SK-N-SH (cell line): ENCODE measurements around the gene MSTN. TPM values are rescaled to one million over a fixed set of nuclear protein-coding genes. Genes with fewer than 3 reads are reported as not detected.

ENCODE experiments used
- CTCF ChIA-PET: fragments of 300-600, 350-600 bp; formaldehyde crosslinking; extraction: SDS; loops from one replicate; lab custom pipeline; 2021; lab: Yijun Ruan, JAX
- POLR2A ChIA-PET: fragments of 350-600 bp; sonication (Branson Sonifier 250); formaldehyde crosslinking; extraction: SDS; loops from one replicate; lab custom pipeline; 2020; ENCODE audit warnings: antibody characterized with exemption, inconsistent platforms; lab: Yijun Ruan, JAX
- DNase-seq: peaks from one replicate; pipeline ENCODE4 v3.0.0; 2012
- H2AFZ ChIP-seq: fragments of 200-600 bp; sonication (generic); 2 replicates; pipeline ENCODE4 v1.8.1; 2016; ENCODE audit warnings: antibody characterized with exemption, mild to moderate bottlenecking, low read depth
- H3F3A ChIP-seq: fragments of 200-600 bp; sonication (generic); replicated peaks from 2 replicates; pipeline ENCODE3; 2016; ENCODE audit warnings: antibody characterized with exemption, mild to moderate bottlenecking; ENCODE audit not compliant: insufficient read depth
- H3K27ac ChIP-seq, 2 experiments: fragments of 200-500 bp in 1 of 2; fragments of 200-600 bp in 1 of 2; sonication (Bioruptor generic) in 1 of 2; sonication (generic), shearing (Covaris generic) in 1 of 2; 2 replicates each; pipeline versions ENCODE4 v1.5.1 to v1.6.1; 2014 to 2016; ENCODE audit warnings: low read depth in 2 of 2, inconsistent platforms in 1 of 2, low read length in 1 of 2, mild to moderate bottlenecking in 1 of 2, mixed read lengths in 1 of 2
- H3K27me3 ChIP-seq: fragments of 200-600 bp; sonication (generic), shearing (Covaris generic); 2 replicates; pipeline ENCODE4 v1.6.1; 2016; ENCODE audit warnings: mixed run types; ENCODE audit not compliant: insufficient read depth
- H3K36me3 ChIP-seq, 2 experiments: fragments of 200-500 bp in 1 of 2; fragments of 200-600 bp in 1 of 2; sonication (Bioruptor generic) in 1 of 2; sonication (generic) in 1 of 2; replicated peaks in 1 of 2; 2 replicates each; pipeline versions ENCODE3 to v1.5.1; 2014 to 2016; ENCODE audit warnings: low read length in 1 of 2, mild to moderate bottlenecking in 1 of 2; ENCODE audit not compliant: insufficient read depth in 2 of 2, control insufficient read depth in 1 of 2
- H3K4me1 ChIP-seq, 2 experiments: fragments of 200-500 bp in 1 of 2; fragments of 200-600 bp in 1 of 2; sonication (Bioruptor generic) in 1 of 2; sonication (generic), shearing (Covaris generic) in 1 of 2; 2 replicates each; pipeline versions ENCODE4 v1.5.1 to v1.6.1; 2014 to 2016; ENCODE audit warnings: low read depth in 1 of 2, low read length in 1 of 2, mixed run types in 1 of 2; ENCODE audit not compliant: insufficient read depth in 2 of 2, control insufficient read depth in 1 of 2
- H3K4me2 ChIP-seq: fragments of 200-600 bp; sonication (generic), shearing (Covaris generic); 2 replicates; pipeline ENCODE4 v1.6.1; 2017; ENCODE audit warnings: mixed run types
- H3K4me3 ChIP-seq, 2 experiments: fragments of 200-500 bp in 1 of 2; fragments of 200-600 bp in 1 of 2; sonication (Bioruptor generic) in 1 of 2; sonication (generic), shearing (Covaris generic) in 1 of 2; 2 replicates each; pipeline versions ENCODE4 v1.5.1 to v1.8.1; 2014 to 2016; ENCODE audit warnings: low read depth in 2 of 2, inconsistent platforms in 1 of 2, low read length in 1 of 2, mild to moderate bottlenecking in 1 of 2, mixed read lengths in 1 of 2, moderate library complexity in 1 of 2
- H3K79me2 ChIP-seq: fragments of 200-600 bp; sonication (generic); 2 replicates; pipeline ENCODE4 v1.8.1; 2017; ENCODE audit warnings: mild to moderate bottlenecking; ENCODE audit not compliant: insufficient read depth
- H3K9ac ChIP-seq: fragments of 200-600 bp; sonication (generic); 2 replicates; pipeline ENCODE4 v1.6.1; 2017; ENCODE audit warnings: mixed run types
- H3K9me2 ChIP-seq: fragments of 200-600 bp; sonication (generic); 2 replicates; pipeline ENCODE4 v1.6.1; 2017; ENCODE audit warnings: mixed run types
- H3K9me3 ChIP-seq: fragments of 200-600 bp; sonication (generic); 2 replicates; pipeline ENCODE4 v1.6.1; 2017; ENCODE audit warnings: mixed run types, mild to moderate bottlenecking, moderate library complexity
- H4K20me1 ChIP-seq: fragments of 200-600 bp; sonication (generic); 2 replicates; pipeline ENCODE4 v1.6.1; 2017; ENCODE audit warnings: mild to moderate bottlenecking, mixed run types; ENCODE audit not compliant: insufficient read depth
- EP300 ChIP-seq, 2 experiments: IDR thresholded peaks; 2 replicates each; pipeline versions ENCODE4 v1.4.0 to v1.6.1; 2012; ENCODE audit warnings: borderline replicate concordance in 1 of 2, low read depth in 1 of 2, low read length in 1 of 2
- EZH2phosphoT487 ChIP-seq: fragments of 200-600 bp; sonication (generic); IDR thresholded peaks from 2 replicates; pipeline ENCODE4 v1.6.1; 2017; ENCODE audit warnings: low read depth, mixed run types, mild to moderate bottlenecking, antibody characterized with exemption, moderate library complexity, borderline replicate concordance
- JUND ChIP-seq: IDR thresholded peaks from 2 replicates; pipeline ENCODE4 v1.4.0; 2012
- MEF2A ChIP-seq: IDR thresholded peaks from 2 replicates; pipeline ENCODE4 v1.4.0; 2012; ENCODE audit warnings: low read depth, borderline replicate concordance
- POLR2AphosphoS5 ChIP-seq: IDR thresholded peaks from 2 replicates; pipeline ENCODE4 v1.6.1; 2012; ENCODE audit warnings: low read depth, low read length
- RXRA ChIP-seq: IDR thresholded peaks from 2 replicates; pipeline ENCODE4 v1.4.0; 2012; ENCODE audit warnings: low read depth, mild to moderate bottlenecking, borderline replicate concordance
- SMC3 ChIP-seq: IDR thresholded peaks from 2 replicates; pipeline ENCODE4 v1.6.1; 2012; ENCODE audit warnings: low read depth, low read length, improper control_type of control experiment
- TEAD4 ChIP-seq: IDR thresholded peaks from 2 replicates; pipeline ENCODE4 v1.4.0; 2012; ENCODE audit warnings: mild to moderate bottlenecking, borderline replicate concordance; ENCODE audit not compliant: insufficient read depth
- YY1 ChIP-seq: IDR thresholded peaks from 2 replicates; pipeline ENCODE4 v1.4.0; 2012; ENCODE audit warnings: low read depth, mild to moderate bottlenecking
- WGBS: methylation state at CpG from one replicate; pipeline ENCODE4 v1.1.6; 2017; ENCODE audit warnings: low lambda C conversion rate; 5-methylcytosine and 5-hydroxymethylcytosine counted together
- polyA plus RNA-seq, 3 experiments: library from polyadenylated mRNA; depleted of rRNA; stranded (reverse); fragments of >200 nt; gene quantifications; 2 replicates each; pipeline ENCODE4 v1.2.3, GENCODE V29; 2012
- TF ChIP-seq, protein P1 (sequence below): IDR thresholded peaks from 2 replicates; pipeline ENCODE4 v1.4.0; 2012; ENCODE audit warnings: low read depth
- TF ChIP-seq, protein P2 (sequence below): IDR thresholded peaks from 2 replicates; pipeline ENCODE4 v1.6.1; 2012; ENCODE audit warnings: mild to moderate bottlenecking, low read depth, low read length, moderate library complexity

Gene MSTN
- polyA plus RNA-seq, 1 of the 3 experiments (the other 2 are of a cell fraction), result 0.05 TPM

DNA sequence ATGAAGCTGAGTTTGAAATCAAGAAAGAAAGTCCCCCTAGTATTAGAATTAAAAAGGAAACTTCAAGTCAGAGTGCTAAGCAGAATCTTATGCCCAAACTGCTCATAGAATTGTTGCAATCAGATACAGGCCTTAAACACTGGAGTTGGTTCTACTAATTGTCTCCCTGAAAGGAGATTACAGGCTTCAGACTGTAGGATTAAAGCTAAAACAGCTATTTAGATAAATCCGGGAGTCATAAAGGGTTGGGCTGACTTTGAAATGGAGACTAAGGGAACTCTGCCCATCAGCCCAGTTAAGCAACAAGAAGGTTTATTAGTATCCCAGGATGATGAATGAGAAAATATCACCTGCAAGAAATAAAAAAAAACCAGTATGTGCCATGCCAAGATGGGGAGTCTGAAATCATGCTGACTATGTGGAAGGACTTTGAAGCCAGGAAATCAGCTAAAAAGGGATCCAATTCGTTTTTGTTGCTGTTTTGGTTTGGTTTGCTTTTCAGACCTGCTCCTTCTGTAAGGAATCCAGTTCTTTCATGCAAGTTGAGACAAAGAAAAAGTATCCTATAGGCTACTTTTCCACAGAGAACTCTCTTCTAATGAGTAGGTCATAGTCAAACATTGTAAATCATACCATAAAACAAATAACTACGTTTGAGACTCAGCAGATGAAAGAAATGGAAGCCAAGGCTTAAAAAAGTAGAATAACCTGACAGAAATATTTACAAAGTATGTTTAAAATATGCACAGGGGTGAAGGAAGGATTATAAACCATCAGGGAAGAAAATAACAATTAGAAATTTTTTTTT lies 37.6 kb upstream of the MSTN start (continued):
- no peak for TF ChIP-seq YY1

GRCh38 chr2:190098851-190099250 lies 36.3 kb upstream of the MSTN start:
- CTCF ChIA-PET, result interaction anchor here (2.5 kb wide), 1 partner anchor 10 kb away, joined by 15 read pairs; no protein-coding TSS in a partner anchor
- Histone ChIP-seq H3K27me3 (no peaks in the 10 kb centered on the region), H3K27ac (no peak overlapping the region), H3F3A (no peaks in the 10 kb centered on the region), H3K4me1 (no peaks in the 10 kb centered on the region), H3K9ac (no peak overlapping the region)
- POLR2A ChIA-PET, result no interaction called here
- TF ChIP-seq EP300 (IDR thresholded peaks at IDR 0.05; ENCODE audit: borderline replicate concordance in 1 of 2, low read depth in 1 of 2, low read length in 1 of 2) (no peak), RXRA (no peak), JUND (no peak), TEAD4 (no peak)
- TF ChIP-seq, protein P1, sequence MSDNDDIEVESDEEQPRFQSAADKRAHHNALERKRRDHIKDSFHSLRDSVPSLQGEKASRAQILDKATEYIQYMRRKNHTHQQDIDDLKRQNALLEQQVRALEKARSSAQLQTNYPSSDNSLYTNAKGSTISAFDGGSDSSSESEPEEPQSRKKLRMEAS, result no peak
- TF ChIP-seq, protein P2, sequence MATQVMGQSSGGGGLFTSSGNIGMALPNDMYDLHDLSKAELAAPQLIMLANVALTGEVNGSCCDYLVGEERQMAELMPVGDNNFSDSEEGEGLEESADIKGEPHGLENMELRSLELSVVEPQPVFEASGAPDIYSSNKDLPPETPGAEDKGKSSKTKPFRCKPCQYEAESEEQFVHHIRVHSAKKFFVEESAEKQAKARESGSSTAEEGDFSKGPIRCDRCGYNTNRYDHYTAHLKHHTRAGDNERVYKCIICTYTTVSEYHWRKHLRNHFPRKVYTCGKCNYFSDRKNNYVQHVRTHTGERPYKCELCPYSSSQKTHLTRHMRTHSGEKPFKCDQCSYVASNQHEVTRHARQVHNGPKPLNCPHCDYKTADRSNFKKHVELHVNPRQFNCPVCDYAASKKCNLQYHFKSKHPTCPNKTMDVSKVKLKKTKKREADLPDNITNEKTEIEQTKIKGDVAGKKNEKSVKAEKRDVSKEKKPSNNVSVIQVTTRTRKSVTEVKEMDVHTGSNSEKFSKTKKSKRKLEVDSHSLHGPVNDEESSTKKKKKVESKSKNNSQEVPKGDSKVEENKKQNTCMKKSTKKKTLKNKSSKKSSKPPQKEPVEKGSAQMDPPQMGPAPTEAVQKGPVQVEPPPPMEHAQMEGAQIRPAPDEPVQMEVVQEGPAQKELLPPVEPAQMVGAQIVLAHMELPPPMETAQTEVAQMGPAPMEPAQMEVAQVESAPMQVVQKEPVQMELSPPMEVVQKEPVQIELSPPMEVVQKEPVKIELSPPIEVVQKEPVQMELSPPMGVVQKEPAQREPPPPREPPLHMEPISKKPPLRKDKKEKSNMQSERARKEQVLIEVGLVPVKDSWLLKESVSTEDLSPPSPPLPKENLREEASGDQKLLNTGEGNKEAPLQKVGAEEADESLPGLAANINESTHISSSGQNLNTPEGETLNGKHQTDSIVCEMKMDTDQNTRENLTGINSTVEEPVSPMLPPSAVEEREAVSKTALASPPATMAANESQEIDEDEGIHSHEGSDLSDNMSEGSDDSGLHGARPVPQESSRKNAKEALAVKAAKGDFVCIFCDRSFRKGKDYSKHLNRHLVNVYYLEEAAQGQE, result no peak
- TF ChIP-seq, all 33 proteins: peak for 0
- Histone ChIP-seq H3K36me3 (no peaks in the 10 kb centered on the region), H3K79me2 (no peaks in the 10 kb centered on the region), H4K20me1 (no peaks in the 10 kb centered on the region), H3K4me2 (no peak overlapping the region), H3K4me3 (no peak overlapping the region), H2AFZ (no peak overlapping the region), H3K9me2 (no peaks in the 10 kb centered on the region), H3K9me3 (no peaks in the 10 kb centered on the region)
- no peak for DNase-seq

- Histone ChIP-seq H3F3A (no peaks in the 10 kb centered on the region), H3K4me3 (no peak overlapping the region), H3K79me2 (no peaks in the 10 kb centered on the region), H3K27me3 (no peaks in the 10 kb centered on the region), H3K27ac (no peak overlapping the region), H3K4me1 (no peaks in the 10 kb centered on the region), H3K36me3 (no peaks in the 10 kb centered on the region), H3K9me2 (no peaks in the 10 kb centered on the region), H3K4me2 (no peak overlapping the region), H3K9ac (no peak overlapping the region), H4K20me1 (no peaks in the 10 kb centered on the region), H3K9me3 (no peaks in the 10 kb centered on the region), H2AFZ (no peak overlapping the region)
- DNase-seq, result no peak
- ChIA-PET CTCF (no interaction called here), POLR2A (no interaction called here)
- 71% methylated on average over 1 of the region's 1 CpG for WGBS
- TF ChIP-seq SMC3 (no peak), MEF2A (no peak), POLR2AphosphoS5 (no peak), EZH2phosphoT487 (no peak)
- TF ChIP-seq, protein P1, result no peak
Measured at GRCh38 chr2:190097115-190097514, 34.6 kb upstream of the MSTN start.
